ENCODE results near the gene ATP6V1C2.

- TF ChIP-seq CTCF (IDR thresholded peaks at IDR 0.05) (no peak), POLR2A (IDR thresholded peaks at IDR 0.05) (no peak)
These were observed at the start of gene ATP6V1C2 for GRCh38 chr2:10721396-10722251.
